Activated naive CD8-positive, alpha-beta T cell (primary cell): Measurements from ENCODE around the gene SCFD2.

ENCODE experiments used
- H3K27ac Mint-ChIP-seq: one replicate; pipeline ENCODE4 v1.8.0; 2021; ENCODE audit warnings: mixed read lengths
- H3K27me3 Mint-ChIP-seq: one replicate; pipeline ENCODE4 v1.8.0; 2021; ENCODE audit warnings: mixed read lengths
- H3K36me3 Mint-ChIP-seq: one replicate; pipeline ENCODE4 v1.8.0; 2021; ENCODE audit warnings: mixed read lengths
- H3K4me1 Mint-ChIP-seq: one replicate; pipeline ENCODE4 v1.8.0; 2021; ENCODE audit warnings: low read depth, mixed read lengths
- H3K4me3 Mint-ChIP-seq: one replicate; pipeline ENCODE4 v1.8.0; 2021; ENCODE audit warnings: mild to moderate bottlenecking, mixed read lengths
- H3K9me3 Mint-ChIP-seq: one replicate; pipeline ENCODE4 v1.8.0; 2021; ENCODE audit warnings: low read depth, mixed read lengths

SCFD2 gene

GRCh38 chr4:53136954-53137353, 228.9 kb downstream of the SCFD2 start:
- Mint-ChIP-seq H3K27me3 (no peaks in the 10 kb centered on the region), H3K36me3 (peaks cover 28% of the 10 kb centered on the region), H3K4me3 (no peak overlapping the region), H3K9me3 (no peaks in the 10 kb centered on the region), H3K27ac (no peak overlapping the region), H3K4me1 (peaks cover 12% of the 10 kb centered on the region)

GRCh38 chr4:53132132-53132891, 233.5 kb downstream of the SCFD2 start:
- Mint-ChIP-seq H3K27me3 (no peaks in the 10 kb centered on the region), H3K27ac (peak overlapping the region; percentile 54), H3K36me3 (peaks cover 31% of the 10 kb centered on the region), H3K4me3 (no peak overlapping the region), H3K9me3 (no peaks in the 10 kb centered on the region), H3K4me1 (peaks cover 11% of the 10 kb centered on the region)

DNA sequence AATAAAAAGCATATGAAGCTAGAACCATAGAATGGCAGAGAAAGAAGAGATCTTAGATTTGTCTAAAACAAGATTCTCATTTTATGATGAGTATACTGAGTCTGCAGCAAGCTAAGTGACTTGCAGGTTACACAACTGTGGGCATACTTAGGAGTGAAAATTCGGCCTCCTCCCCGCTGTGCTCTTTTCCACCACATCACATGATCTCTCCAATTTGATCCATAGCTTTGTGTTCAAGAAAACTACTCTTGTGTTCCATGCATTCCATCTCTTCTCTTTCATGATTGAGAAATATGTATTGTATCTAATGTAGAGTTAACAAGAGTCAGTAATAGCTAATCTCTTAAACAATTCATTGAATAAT, 234.3 kb downstream of the SCFD2 start:
- Mint-ChIP-seq H3K4me1 (peaks cover 11% of the 10 kb centered on the region), H3K9me3 (no peaks in the 10 kb centered on the region), H3K27ac (no peak overlapping the region), H3K27me3 (no peaks in the 10 kb centered on the region), H3K4me3 (no peak overlapping the region), H3K36me3 (peaks cover 30% of the 10 kb centered on the region)

DNA sequence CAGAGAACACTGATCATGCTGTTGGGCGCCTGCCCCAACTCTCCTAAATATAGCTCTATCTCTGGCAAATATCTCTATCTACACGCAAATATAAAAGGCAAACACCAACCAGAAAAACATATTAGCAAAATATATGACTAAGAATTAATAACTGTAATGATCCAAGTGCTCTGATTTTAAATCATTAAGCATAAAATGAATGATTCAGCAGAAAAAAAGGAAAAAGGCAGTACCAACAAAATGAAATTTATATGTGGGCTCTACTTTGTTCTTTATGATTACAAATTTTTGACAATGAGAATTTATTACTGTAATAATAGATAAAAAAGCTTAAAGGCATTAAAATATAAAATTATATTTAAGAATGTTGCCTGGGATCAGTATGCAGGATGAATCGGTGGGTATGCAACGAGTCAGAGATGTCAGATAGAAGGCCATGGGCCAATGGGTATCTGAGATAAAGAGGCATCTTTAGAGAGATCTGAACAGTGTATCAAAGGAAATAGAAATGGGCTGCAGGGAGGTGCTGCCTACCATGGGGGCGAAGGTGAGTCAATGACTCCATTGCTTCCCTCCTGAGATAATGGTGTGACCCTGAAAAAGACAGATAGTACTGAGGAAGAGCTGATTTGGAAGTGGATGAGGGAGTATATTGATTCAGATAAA, 234.8 kb downstream of the SCFD2 start:
- H3K4me3 Mint-ChIP-seq = no peak overlapping the region
- H3K9me3 Mint-ChIP-seq = no peaks in the 10 kb centered on the region
- peaks cover 29% of the 10 kb centered on the region for H3K36me3 Mint-ChIP-seq
- H3K4me1 Mint-ChIP-seq = peaks cover 11% of the 10 kb centered on the region
- H3K27me3 Mint-ChIP-seq = no peaks in the 10 kb centered on the region
- H3K27ac Mint-ChIP-seq = no peak overlapping the region

- Mint-ChIP-seq H3K4me3 (no peak overlapping the region), H3K4me1 (peaks cover 11% of the 10 kb centered on the region), H3K36me3 (peaks cover 34% of the 10 kb centered on the region), H3K27me3 (no peaks in the 10 kb centered on the region), H3K9me3 (no peaks in the 10 kb centered on the region), H3K27ac (no peak overlapping the region)
These were observed 237.0 kb downstream of the SCFD2 start for GRCh38 chr4:53128706-53129357.

DNA sequence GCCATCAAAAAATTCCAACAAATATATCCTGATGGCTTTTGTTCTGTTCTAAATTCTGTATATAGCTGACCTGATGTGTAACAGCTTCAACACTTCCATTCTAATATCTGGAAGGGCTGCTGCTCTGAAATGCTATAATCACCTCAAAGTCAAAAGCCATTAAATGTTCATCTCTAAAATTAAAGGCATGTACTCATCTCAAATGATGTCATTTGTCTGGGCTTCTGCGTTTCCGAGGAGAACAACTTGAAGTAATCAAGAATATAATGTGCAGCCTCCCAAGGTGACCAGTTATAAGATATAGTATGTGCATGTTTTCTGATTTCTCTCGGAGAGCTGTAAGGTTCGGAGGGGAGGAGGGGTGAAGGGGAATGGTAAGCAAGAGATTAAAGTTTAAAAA, 237.6 kb downstream of the SCFD2 start:
- H3K36me3 Mint-ChIP-seq = peaks cover 31% of the 10 kb centered on the region
- H3K27me3 Mint-ChIP-seq = no peaks in the 10 kb centered on the region
- H3K27ac Mint-ChIP-seq = no peak overlapping the region
- peaks cover 11% of the 10 kb centered on the region for H3K4me1 Mint-ChIP-seq
- H3K4me3 Mint-ChIP-seq = no peak overlapping the region
- H3K9me3 Mint-ChIP-seq = no peaks in the 10 kb centered on the region

DNA sequence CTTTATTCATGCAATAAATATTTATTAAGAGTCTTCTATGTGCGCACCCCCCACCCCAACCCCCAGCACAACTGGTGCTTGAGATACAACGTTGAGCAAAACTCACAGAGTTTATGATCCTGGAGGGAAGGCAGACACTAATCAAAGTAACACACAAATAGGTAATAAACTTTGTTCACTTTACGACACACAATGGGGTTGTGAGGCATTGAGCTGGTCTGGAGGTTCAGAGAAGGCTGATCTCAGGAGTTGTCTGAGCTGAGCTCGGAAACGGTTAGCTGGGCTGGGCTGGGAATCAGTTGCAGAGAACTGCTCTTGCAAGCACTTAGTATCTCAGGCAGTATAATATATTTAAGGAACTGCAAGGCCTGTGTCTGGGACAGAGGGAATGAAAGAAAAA, 238.5 kb downstream of the SCFD2 start:
- H3K36me3 Mint-ChIP-seq = peaks cover 30% of the 10 kb centered on the region
- no peak overlapping the region for H3K27ac Mint-ChIP-seq
- H3K27me3 Mint-ChIP-seq = no peaks in the 10 kb centered on the region
- no peaks in the 10 kb centered on the region for H3K9me3 Mint-ChIP-seq
- H3K4me1 Mint-ChIP-seq = peaks cover 6% of the 10 kb centered on the region
- H3K4me3 Mint-ChIP-seq = no peak overlapping the region

- Mint-ChIP-seq H3K4me1 (peaks cover under 1% of the 10 kb centered on the region), H3K9me3 (no peaks in the 10 kb centered on the region), H3K27ac (no peak overlapping the region), H3K4me3 (no peak overlapping the region), H3K36me3 (peaks cover 21% of the 10 kb centered on the region), H3K27me3 (no peaks in the 10 kb centered on the region)
These were observed 239.8 kb downstream of the SCFD2 start for GRCh38 chr4:53126099-53126498.

DNA sequence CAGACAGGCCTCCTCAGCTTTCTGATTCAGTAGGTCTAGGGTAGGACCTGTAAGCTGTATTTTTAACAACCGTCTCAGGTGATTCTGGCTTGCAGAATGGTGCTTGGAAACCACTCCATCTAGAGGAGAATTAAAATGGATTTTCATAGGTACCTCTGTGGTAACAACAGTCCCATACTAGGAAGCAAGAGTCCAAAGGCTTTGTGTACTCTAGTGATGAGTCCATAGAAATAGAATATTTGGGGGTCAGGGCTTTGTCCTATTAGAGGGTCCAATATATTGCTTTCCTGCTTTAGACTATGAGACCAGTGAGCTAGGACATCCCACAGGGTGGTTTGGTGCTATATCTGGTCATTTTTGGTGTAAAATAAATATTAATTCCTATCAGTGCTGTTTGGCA, 242.0 kb downstream of the SCFD2 start:
- H3K27me3 Mint-ChIP-seq = no peaks in the 10 kb centered on the region
- H3K9me3 Mint-ChIP-seq = no peaks in the 10 kb centered on the region
- H3K36me3 Mint-ChIP-seq = peaks cover 19% of the 10 kb centered on the region
- peaks cover 3% of the 10 kb centered on the region for H3K4me1 Mint-ChIP-seq
- no peak overlapping the region for H3K27ac Mint-ChIP-seq
- no peak overlapping the region for H3K4me3 Mint-ChIP-seq

DNA sequence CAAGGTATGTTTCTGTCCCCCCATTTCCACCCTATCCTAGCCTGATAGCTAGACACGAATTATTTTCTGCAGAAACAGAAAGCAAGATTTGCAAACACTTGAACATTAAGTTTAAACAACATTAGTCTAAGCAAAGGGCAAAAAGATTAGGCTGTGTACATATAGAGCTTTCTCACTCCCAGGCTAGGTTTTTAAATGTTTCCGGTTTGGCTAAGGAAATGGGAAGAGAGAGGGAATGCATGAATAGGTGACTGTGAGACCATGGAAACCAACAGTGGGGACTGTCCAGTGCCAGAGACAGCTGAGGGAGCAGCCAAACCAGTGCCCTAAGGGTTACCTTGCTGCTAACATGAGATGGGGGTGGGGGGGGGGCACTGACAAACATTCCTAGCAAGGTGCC, 242.7 kb downstream of the SCFD2 start:
- H3K9me3 Mint-ChIP-seq = no peaks in the 10 kb centered on the region
- peaks cover 7% of the 10 kb centered on the region for H3K4me1 Mint-ChIP-seq
- H3K36me3 Mint-ChIP-seq = peaks cover 22% of the 10 kb centered on the region
- no peak overlapping the region for H3K27ac Mint-ChIP-seq
- no peak overlapping the region for H3K4me3 Mint-ChIP-seq
- no peaks in the 10 kb centered on the region for H3K27me3 Mint-ChIP-seq

DNA sequence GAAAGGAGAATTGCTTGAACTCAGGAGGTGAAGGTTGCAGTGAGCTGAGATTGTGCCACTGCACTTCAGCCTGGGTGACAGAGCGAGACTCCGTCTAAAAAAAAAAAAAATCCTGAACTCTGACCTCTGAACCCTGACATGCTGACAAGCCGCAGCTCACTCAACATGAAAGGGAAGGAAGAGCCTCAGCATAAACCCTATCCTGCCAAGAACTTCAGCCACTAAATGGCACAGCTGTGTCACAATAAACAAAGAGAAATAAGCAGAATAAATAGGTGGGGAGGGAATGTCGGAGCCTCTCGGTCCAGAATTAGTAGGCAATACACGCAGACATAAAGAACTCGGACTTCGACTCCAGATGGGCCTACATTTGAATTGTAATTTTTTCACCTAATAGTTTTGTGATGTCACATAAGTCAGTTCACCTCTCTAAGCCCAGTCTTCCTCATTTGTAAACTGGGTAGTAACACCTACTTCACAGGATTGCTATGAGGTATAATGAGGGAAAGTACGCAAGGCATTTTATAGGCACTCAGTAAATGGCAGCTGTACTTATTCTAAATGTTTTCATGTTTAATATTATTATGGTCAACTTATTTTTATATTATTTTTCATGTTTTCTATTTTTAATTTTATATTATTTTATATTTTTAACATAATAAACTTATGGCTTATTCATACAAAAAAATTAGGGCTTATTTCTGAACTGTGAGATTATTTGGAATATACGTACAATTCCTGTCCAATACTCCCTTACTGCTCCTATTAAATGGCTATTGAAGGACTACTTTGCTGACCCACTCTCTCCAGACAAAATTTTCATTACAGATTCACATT, 243.4 kb downstream of the SCFD2 start:
- H3K36me3 Mint-ChIP-seq = peaks cover 21% of the 10 kb centered on the region
- no peaks in the 10 kb centered on the region for H3K9me3 Mint-ChIP-seq
- H3K27ac Mint-ChIP-seq = no peak overlapping the region
- peaks cover 9% of the 10 kb centered on the region for H3K4me1 Mint-ChIP-seq
- H3K4me3 Mint-ChIP-seq = no peak overlapping the region
- no peaks in the 10 kb centered on the region for H3K27me3 Mint-ChIP-seq

DNA sequence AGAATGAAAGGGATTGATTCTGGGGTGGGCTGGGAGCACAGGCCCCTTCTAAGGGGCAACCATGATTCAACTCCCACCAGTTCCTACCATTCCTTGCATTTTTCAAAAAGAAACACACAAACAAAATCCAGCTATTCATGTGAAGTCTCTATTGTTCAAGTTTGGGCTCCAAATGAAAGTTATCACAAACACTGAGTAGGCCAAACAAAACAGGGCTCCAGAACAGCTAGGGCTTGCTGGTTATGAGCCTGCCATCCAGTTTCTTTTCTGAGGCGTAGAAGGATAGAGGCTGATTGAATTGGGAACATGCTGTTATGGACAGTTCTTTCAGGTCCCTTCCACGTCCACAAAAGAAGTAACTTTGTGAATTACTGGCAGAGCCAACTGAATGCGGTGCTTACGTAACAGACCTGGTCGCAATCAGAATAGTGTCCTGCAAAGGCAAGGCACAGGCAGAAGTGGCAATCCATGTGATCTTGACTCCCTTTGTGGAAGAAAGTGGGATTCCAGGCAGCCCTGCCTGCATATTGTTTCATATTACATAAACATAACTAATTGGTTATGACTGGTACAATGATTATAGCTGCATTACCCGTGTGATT, 244.5 kb downstream of the SCFD2 start:
- Mint-ChIP-seq H3K27me3 (no peaks in the 10 kb centered on the region), H3K4me1 (peaks cover 19% of the 10 kb centered on the region), H3K36me3 (peaks cover 22% of the 10 kb centered on the region), H3K27ac (no peak overlapping the region), H3K9me3 (no peaks in the 10 kb centered on the region), H3K4me3 (no peak overlapping the region)

DNA sequence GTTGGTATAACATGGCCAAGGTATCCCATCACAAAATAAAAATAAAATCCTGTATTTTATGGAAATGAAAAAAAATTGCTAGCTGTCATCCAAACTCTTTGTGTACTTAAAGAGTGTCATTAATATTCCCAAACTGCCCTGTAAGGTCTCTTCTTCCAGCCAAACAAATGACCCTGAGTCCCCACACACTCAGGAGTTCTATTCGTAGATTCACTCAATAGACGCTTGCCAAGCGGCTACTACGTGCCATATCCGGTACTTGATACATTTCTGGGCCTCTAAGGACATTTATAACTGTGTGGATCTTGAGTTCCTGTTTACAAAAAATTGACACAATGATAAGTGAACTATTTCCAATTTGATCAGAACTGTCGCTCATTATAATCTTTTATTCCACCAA, 245.1 kb downstream of the SCFD2 start:
- Mint-ChIP-seq H3K36me3 (peaks cover 25% of the 10 kb centered on the region), H3K4me3 (no peak overlapping the region), H3K27me3 (no peaks in the 10 kb centered on the region), H3K4me1 (peaks cover 20% of the 10 kb centered on the region), H3K27ac (no peak overlapping the region), H3K9me3 (no peaks in the 10 kb centered on the region)

GRCh38 chr4:53119680-53120079, 246.2 kb downstream of the SCFD2 start:
- Mint-ChIP-seq H3K27ac (no peak overlapping the region), H3K27me3 (no peaks in the 10 kb centered on the region), H3K36me3 (peaks cover 28% of the 10 kb centered on the region), H3K4me1 (peaks cover 24% of the 10 kb centered on the region), H3K9me3 (no peaks in the 10 kb centered on the region), H3K4me3 (no peak overlapping the region)
